NCI-H2171 treated with DMSO at 0.1 percent for 48 hours (cell line): ENCODE results near the gene TVP23C.

ENCODE experiments used
- DNase-seq: peaks from one replicate; lab custom pipeline; 2025; lab: John Stamatoyannopoulos, UW

TVP23C gene

DNA sequence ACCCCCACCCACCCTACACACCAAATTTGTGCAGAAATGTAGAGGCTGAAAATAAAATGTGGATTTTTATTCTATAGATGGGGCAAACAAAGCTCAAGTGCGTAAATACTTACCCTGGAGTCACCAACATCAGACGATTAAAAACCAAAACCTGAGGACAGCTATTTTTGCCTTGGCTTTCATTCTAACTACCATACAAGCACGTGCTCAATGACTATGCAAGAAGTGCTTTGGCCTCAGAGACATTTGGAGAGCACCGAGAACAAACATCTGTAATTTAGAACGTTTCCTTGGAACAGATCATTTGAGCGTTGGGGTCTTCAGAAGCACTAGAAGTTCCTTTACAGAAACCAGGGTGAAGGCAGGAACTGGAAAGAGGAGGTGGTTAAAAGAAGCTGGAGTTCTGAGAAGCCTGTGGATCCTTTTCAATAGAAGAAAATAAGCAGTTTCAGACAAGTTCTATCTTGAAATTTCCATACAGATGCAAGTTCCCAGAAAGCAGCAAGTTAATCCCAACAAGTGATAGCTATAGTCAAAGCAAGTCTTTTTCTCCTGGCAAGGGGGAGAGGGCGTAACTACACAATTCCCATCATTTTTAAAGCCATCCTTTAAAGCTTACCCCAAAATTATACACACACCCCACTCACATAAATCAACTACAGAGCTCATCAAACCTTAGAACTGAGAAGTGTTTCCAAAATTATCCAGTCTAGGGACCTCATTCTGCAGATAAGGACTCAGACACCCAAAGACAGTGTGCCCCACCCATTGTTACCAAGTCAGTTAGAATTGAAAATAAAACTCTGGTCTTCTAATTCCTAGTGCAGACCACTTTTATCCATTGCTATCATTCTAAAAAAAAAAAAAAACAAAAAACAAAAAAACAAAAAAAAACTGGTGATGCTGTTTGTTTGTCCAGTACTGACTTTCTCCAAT is 66.3 kb downstream of the TVP23C start:
- DNase-seq, result no peak

DNA sequence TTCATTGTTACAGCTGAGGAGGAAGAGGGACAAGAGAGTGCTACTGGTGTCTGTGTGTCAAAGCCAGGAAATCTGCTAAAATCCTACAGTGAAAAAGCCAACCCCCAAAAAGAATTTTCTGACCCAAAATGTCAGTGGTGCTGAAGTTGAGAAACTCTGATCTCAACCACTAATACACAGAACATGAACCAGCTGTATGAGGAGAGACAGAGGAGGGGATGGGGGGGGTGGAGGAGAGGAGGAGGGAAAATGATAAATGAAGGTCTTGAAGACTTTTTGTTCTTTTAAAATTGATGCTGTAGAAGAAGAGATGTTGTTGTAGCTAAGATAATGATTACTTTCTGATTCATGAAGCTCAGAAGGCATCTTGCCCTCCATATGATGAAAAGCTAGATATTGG is 68.5 kb downstream of the TVP23C start:
- no peak for DNase-seq

DNA sequence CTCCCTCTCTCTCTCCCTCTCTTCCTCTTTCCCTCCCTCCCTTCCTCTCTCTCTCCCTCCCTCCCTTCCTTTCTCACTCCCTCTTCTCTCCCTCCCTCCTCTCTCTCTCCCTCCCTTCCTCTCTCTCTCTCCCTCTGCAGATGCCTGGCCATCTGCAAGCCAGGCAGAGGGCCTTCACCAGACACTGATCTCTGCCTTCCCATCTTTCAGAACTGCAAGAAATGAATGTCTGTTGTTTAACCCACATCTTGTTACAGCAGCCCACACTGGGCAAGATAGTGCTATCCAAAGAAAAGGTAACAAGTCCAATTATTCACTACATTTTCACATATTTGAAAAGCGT is 69.6 kb downstream of the TVP23C start:
- no peak for DNase-seq

DNA sequence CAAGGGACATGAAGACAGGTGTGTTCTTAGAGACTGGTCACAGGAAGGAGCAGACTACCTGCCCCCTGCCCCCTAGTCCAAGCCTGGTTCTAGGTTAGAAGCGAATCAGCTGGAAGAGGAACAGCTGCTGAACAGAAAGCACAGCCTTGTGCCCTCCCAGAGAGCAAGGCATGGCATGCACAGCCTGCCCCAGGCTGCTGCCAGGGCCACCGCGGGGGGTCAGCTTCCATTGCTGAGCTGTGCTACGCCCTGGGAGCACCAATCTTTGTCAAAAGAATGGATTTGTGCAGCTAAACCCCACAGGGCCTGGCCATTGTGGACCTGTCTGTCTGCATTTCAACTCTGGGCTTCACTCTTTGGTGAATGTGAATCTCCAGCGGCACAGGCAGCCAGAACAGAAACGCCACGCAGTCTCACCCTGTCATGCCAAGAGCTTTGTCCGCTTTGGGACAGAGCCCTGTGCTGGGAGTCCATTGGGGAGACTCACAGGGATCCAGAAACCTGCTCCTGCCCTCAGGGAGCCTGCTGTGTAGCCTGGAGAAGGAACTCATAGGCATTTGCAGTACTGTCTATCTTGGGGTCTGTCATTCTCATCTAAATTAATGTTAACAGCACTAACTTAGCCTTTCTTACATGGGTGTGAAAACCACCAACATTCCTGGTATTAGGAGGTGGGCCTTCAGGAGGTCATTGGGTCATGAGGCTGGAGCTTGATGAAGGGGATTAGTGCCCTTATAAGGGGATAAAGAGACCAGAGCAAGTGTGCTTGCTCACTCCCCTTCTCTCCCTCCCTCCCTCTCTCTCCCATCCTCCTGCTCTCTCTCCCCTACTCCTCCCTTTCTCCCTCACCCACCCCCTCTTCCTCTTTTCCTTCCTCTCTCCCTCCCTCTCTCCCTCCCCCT is 70.2 kb downstream of the TVP23C start:
- no peak for DNase-seq

DNA sequence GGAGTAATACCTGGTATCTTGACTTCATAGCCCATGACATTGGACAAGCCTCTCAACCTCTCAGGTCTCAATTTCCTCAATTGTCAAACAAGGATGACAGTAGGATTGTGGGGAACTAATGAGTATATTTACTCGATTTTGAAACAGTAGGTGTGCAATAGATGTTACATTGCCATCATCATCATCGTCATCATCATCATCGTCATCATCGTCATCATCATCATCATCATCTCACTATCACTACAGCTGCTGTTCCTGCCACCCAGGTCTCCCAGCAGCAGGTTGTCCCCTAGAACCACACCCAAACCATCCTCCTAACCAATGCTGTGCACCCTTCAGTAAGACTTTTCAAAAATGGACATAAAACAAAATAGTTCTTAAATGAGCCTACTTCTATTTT is 71.1 kb downstream of the TVP23C start:
- DNase-seq, result no peak

- DNase-seq, result no peak
These were observed 72.5 kb downstream of the TVP23C start for GRCh38 chr17:15490634-15491261.

DNA sequence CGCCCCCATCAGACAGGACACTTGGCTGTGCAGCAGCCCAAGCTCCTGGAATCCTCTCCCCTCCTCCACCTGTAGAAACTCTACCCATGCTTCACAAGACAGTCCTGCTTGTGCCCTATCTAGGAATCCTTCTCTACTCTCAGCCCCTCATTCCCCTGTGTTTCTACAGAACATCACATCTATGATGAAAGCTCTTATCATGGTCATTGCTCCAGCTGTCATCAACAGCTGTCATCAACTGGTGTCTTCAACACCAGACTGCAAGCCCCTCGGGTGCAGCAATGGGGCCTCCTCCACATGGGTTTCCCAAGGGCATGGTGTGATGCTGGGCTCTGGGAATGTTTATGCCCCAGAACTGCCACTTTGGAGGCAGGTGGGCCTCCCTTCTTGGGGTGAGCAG is 74.7 kb downstream of the TVP23C start:
- no peak for DNase-seq

DNA sequence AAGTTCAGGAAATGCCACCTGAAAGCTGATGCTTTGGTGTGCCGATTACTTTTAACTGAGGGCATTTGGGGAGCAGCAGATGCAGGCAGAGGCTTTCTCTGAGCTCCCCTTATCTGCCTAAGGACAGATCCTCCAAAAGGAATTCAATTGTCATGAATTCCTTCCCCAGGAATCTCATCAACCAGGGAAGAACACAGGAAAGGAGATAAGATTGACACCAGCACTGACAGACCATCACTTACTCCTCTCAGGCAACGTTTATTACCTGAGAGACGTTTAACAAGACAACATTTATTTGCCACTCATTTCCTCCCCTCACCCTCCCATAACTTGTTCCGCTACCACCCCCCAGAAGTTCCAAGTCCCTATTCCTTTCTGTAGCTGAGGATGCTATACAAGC is 78.2 kb downstream of the TVP23C start:
- no peak for DNase-seq

DNA sequence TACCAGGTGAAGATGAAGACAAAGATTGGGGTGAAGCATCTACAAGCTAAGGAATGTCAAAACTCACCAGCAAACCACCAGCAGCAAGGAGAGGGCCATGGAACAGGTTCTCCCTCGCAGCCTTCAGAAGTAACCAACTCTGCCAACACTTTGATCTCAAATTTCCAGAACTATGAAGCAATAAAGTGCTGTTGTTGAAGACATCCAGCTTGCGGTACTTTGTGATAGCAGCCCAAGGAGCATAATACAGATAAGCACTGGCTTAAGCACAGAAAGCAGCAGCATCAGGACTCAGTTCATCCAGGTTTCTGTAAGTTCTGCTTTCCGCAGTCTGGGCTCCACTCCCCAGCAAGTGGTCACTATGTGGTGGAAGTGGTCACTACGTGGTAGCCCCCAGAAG is 79.9 kb downstream of the TVP23C start:
- DNase-seq, result no peak

GRCh38 chr17:15482476-15482875 is 80.8 kb downstream of the TVP23C start:
- no peak for DNase-seq

- no peak for DNase-seq
These were observed 81.8 kb downstream of the TVP23C start for GRCh38 chr17:15481481-15481880.

- DNase-seq, result no peak
These were observed 83.1 kb downstream of the TVP23C start for GRCh38 chr17:15480204-15480603.

DNA sequence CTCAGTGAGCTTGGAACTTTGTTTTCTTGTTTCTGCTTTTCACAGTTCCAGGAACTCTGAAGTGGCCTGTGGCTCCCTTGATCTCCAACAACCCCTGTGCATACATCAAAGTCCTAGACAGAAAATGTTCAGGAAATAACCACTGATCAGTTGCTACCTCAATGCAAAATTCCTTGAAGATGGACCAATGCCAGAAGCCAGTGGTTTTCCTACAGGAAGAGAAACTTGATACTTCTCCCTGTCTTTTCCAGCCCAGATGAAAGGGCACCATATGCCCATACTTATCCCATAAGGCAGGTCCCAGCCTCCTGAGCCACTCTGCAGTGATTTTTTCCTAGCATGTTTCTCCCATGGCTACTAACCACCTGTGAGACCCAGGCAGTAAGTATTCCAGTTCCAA is 83.6 kb downstream of the TVP23C start:
- peak; percentile 77 for DNase-seq

- DNase-seq, result no peak
These were observed 84.4 kb downstream of the TVP23C start for GRCh38 chr17:15478845-15479244.

DNA sequence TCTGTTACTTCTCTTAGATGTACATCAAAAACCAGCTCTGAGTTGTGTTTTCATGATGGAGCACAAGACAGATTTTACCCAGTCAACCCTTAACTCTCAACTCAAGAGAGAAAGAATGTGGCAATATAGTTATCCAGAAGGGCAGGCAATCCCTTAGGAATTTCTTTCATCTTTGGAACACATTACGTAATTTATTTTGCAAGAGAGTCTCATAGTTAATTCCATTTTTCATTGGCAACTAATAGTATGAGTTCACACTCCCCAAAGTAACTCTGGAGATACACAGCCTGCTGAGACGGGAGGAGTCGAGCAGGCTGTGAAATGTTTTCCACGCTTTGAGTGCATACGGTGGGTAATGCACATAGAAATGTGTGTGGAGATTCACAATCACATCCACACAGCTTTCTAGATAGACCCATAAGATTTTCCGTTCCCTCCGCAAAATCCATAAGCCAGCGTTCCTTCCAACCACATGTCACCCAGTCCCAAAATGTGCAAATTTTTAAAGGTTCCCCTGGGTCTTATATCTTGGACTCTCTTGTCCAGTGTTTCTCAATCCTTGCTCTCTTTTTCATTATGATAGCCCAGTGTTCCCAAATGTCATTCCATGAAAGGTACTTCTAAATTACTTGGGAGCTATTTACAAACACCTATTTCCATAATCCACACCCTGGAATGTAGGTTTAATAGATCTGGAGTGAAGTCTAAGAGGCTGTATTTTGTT is 87.5 kb downstream of the TVP23C start:
- DNase-seq, result no peak

DNA sequence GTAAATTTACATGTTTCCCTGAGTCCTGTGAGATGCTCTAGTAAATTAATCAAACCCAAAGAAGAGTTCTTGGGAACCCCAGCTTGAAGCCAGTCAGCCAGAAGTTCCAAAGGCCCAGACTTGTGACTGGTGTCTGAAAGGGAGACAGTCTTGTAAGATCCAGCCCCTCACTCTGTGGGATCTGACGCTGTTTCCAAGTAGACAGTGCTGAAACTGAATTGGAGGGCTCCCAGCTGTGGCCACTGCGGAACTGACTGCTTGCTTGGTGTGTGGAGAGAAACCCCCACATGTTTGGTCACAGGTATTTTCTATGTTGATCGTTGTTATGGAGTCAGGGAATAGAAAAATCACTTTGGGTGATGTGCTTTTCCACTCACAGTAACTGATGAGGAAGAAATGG is 90.4 kb downstream of the TVP23C start:
- DNase-seq, result no peak

GRCh38 chr17:15470536-15470935 is 92.7 kb downstream of the TVP23C start:
- DNase-seq, result no peak

DNA sequence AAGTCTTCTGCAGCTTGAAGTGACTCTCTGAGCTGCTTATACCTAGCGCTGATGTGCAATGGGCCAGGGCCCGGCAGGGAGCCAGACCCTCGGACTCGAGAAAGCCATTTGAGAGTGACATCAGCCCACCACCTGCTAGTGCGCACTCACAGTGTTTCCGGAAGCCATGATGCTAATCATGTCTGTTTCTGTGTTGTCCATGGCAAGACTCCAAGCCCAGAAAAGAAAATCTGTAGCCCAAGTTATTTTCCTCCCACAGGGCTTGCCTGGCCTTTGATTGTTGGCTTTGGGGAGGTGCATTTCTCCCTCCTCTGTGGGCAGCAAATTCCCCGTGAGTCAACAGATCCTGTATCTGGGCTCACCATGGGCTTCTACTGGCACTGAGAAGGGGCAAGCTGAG is 94.0 kb downstream of the TVP23C start:
- no peak for DNase-seq

GRCh38 chr17:15468126-15468525 is 95.2 kb downstream of the TVP23C start:
- no peak for DNase-seq

DNA sequence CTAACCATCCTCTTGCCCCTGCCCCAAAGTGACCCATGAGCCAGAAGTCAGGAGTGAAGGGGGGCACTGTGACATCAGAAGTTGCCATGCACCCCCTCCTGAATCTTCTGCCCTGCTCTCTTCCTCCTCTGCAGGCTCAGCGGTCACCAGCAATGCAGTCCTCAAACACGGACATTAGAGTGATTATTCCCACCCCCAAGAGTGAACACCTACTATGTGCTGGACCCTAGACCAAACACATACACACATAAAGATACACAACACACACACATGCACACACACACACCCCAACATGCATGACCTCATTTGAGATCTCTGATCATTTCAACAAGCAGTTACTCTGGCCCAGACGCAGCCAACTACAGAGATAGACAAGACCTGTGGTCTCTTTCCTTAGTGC is 95.7 kb downstream of the TVP23C start, which contains the start of gene CDRT4:
Gene CDRT4, minus strand, starts transcription at position 30 of the 400 bp plus-strand sequence. CDS start 27,383 bp downstream, outside the sequence.
- no peak for DNase-seq

- peak; percentile 9 for DNase-seq
These were observed 97.2 kb downstream of the TVP23C start for GRCh38 chr17:15466131-15466530.
